GM12875 (cell line): ENCODE data around the gene RNGTT.

Experiments used
- H3K4me3 ChIP-seq: one replicate; pipeline ENCODE4 v1.5.1; 2011; ENCODE audit warnings: low read depth, low read length, control low read depth
- CTCF ChIP-seq: IDR thresholded peaks from 2 replicates; pipeline ENCODE4 v1.5.1; 2011; ENCODE audit warnings: low read depth, mild to moderate bottlenecking, control low read depth, inconsistent platforms, low read length, moderate library complexity, borderline replicate concordance; ENCODE audit not compliant: insufficient read depth

RNGTT gene

DNA sequence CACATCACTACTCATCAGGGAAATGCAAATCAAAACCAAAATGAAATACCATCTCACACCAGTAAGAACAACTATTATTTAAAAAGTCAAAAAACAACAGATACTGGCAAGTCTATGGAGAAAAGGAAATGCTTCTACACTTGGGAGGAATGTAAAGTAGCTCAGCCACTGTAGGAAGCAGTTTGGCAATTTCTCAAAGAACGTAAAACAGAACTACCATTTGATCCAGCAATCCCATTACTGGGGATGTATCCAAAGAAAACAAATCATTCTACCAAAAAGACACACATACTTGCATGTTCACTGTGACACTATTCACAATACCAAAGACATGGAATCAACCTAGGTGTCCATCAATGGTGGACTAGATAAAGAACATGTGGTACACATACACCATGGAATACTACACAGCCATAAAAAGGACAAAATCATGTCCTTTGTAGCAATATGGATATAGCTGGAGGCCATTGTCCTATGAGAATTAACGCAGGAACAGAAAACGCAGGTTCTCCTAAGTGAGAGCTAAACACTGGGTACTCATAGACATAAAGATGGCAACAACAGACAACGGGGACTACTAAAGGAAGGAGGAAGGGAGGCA is 260.4 kb downstream of the RNGTT start:
- no peak overlapping the region for H3K4me3 ChIP-seq
- no peak for TF ChIP-seq CTCF

DNA sequence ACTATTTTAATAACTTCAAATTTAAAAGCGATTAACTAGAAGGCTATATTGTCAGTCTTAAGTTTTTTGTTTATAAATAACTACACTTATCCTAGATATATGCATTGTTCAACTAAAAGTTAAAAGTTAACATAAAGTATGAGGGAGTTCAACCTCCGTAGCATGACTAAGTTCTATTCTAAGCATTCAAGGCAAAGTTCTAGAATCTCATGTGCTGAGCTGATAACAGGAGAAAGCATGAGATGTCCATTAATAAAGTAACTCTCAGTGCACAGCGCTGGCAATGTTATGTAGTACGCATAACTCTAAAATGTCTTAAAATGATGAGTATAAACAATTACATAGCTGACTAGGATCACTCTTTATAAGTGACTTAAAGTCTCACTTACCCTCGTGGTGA is 264.8 kb downstream of the RNGTT start:
- no peak overlapping the region for H3K4me3 ChIP-seq
- no peak for TF ChIP-seq CTCF

DNA sequence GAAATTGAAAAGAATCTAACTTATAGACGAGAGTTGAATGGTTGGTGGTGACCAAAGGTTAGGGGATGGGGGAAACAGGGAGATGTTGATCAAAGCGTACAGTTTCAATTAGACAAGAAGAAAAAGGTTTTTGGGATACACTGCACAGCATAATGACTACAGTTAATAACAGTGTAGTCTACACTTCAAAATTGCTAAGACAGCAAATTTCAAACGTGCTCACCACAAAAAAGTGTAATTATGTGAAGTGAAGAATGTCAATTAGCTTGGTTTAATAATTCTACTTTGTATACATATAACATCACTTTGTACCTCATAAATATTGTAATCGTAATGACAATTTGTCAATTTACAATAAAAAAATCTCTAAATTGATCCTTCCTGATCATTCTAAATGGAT is 267.5 kb downstream of the RNGTT start:
- TF ChIP-seq CTCF = no peak
- H3K4me3 ChIP-seq = no peak overlapping the region

DNA sequence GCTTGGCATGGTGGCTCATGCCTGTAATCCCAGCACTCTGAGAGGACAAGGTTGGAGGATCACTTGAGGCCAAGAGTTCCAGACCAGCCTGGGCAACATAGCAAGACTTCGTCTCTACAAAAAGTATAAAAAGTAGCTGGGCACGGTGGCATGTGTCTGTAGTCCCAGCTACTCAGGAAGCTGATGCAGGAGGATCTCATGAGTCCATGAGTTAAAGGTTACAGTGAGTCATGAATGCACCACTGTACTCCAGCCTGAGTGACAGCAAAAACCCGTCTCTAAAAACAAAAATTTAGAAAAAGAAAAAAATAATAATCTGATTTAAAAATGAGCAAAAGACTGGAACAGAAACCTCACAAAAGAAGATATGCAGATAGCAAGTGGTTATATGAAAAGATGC is 279.7 kb downstream of the RNGTT start:
- no peak overlapping the region for H3K4me3 ChIP-seq
- TF ChIP-seq CTCF = no peak

GRCh38 chr6:88680654-88681053 is 282.8 kb downstream of the RNGTT start:
- H3K4me3 ChIP-seq = no peak overlapping the region
- TF ChIP-seq CTCF = no peak

GRCh38 chr6:88679841-88680240 is 283.6 kb downstream of the RNGTT start:
- H3K4me3 ChIP-seq = no peak overlapping the region
- no peak for TF ChIP-seq CTCF

- no peak overlapping the region for H3K4me3 ChIP-seq
- TF ChIP-seq CTCF = no peak
Observed at GRCh38 chr6:88677356-88677755, 286.1 kb downstream of the RNGTT start.
